HG02970 (cell line): ENCODE results near the gene GLCCI1.

Experiments
- ATAC-seq: cut with Tn5 transposase; IDR thresholded peaks from one replicate; pipeline ENCODE4 v1.9.1; 2021; ENCODE audit warnings: mild to moderate bottlenecking, moderate library complexity, moderate number of reproducible peaks; ENCODE audit not compliant: unreplicated experiment, low FRiP score

GLCCI1 gene

DNA sequence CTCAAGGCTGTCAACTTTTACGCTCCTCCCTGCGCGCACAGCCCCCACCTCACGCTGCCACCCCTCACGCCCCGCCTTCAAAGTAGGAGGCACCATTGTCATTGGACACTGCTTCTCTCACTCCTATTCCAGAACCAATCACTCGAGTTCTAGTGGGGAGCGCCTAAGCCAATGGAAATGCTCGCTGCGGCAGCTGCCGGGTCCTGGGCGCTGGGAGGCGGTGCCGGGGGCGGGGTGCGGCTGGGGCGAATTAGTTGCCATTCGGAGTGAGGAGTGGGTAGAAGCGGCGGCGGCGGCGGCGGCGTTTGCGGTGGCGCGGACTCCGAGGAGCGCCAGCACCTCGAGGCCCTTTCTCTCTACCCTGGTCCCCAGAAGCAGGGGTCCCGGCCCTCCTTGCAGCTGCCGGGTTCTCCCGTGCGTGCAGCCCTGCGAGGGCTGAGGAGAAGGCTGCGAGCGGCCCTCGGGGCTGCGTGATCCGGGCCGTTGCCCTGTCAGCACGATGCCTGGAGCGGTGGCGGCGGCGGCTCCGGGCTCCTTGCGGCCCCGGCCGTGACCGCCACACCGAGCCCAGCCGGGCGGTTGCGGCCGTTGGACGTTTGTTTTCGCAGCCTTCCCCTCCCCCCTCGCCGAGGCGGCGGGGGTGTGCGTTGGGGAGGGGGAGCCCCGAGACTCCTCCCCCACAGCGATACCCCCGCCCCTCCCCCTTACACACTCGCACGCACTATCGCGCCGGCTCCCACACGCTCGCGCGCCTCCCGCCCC, at the start of gene GLCCI1:
Gene GLCCI1, plus strand, starts transcription at position 253 of the 762 bp plus-strand sequence. CDS start 555 bp downstream, outside the sequence.
- peak; percentile 84 for ATAC-seq

DNA sequence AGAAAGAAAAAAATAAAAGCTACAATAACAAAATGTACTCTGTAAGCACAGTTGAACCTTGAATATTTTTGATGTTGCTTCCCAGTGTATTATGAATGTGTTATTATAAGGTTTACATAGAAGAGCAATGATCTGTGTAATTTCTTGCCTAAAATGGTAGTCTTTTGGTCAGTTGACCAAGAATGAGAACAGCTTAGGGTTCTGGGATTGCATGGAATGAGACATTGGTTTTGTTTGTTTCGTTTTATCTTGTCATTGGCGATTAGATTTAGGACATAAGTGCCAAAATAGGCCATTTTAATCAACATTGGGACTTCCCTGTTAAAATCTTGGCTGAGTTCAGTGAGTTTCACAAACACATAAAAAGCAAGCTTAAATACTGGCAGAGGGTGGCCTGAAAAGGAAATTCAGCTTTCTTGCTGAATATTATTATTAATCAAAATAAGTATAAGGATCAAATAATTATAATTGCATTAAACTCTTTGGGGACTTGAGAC, 49.1 kb upstream of the GLCCI1 start:
- no peak for ATAC-seq

DNA sequence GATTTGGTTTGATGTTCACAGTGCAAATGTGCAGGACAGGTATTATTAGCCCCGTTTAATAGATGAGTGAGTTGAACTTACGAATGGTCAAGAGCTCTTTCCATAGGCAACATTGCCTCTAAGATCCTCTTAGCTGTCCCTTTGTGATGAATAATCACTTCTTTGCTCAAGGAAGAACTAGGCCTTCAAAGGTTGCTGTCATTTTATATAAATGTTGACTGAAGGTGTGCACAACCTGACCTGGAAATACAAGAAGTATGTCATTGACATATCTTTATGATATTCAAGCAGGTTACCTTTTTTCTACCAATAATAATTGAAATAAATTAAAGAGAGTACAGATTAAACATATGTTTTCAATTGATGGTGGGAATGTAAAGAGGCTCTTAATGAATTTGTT, 48.5 kb upstream of the GLCCI1 start:
- no peak for ATAC-seq

DNA sequence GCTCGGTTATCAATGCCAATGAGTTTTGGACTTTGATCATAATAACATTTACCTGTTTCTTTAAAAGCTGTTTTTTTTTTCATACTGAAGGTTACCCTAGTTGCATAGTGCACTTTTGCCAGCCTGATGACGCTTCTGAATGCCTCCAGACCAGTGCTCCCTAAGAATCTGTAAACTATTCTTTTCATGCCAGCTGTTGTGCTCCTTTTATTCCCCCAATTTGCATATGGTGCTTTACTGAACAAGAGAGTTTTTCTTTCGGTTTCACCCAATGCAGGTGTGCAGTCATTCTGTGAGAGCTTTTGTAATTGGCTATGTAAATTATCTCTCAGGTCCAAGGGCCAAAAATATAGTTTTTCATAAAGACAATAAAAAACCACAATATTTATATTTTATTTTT, 48.1 kb upstream of the GLCCI1 start:
- ATAC-seq: peak; percentile 85

- no peak for ATAC-seq
Observed at GRCh38 chr7:7921830-7922229, 46.8 kb upstream of the GLCCI1 start.

DNA sequence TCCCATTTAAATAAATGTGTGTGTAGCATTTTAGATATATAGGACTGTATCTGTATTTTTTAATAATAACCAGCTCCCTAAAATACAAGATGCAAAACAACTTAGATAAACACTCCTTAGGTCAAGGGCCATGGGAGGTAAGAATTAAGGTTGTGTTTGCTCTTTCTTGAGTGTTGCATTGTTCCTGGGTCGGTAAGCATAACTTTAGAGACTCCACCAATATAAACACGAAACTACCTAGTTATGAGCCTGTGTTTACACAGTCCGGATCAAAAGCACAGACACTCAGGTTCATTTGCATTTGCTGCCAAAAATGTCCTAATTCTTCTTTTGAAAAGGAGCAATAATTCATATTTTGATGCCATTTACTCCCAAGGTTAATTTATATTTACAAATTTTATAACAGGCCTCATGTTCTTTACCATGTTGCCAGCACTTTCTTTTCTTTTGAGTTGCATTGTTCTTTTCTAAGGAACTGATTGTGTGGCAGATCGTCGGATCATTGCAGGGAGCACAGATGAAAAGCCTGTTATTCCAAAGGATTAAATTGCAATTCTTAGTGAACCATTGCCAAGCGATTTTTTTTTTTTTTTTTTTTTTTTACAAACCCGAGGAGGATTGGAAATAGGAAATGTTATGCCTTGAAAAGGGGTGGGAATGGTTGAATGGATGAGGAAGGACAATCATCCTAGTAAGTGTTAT, 45.8 kb upstream of the GLCCI1 start:
- ATAC-seq: no peak

DNA sequence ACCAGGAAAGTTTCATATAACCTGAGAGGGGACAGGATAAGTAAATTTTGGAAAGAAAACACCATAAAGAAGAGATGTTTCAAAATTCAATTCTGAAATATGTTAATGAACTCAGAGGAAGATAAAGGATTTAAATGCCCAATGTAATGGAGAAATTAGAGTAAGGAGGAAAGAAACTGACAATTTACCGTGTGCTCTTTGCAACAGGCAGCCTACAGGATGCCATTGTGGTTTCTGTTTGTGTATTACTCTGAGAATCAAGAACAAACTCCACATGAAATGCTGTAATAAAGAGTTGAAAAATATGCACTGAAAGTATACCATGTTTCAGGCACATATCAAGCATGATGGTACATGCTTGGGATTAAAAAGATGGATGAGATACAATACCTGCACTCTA, 44.8 kb upstream of the GLCCI1 start:
- ATAC-seq: no peak

- no peak for ATAC-seq
Observed at GRCh38 chr7:7924303-7924702, 44.3 kb upstream of the GLCCI1 start.

DNA sequence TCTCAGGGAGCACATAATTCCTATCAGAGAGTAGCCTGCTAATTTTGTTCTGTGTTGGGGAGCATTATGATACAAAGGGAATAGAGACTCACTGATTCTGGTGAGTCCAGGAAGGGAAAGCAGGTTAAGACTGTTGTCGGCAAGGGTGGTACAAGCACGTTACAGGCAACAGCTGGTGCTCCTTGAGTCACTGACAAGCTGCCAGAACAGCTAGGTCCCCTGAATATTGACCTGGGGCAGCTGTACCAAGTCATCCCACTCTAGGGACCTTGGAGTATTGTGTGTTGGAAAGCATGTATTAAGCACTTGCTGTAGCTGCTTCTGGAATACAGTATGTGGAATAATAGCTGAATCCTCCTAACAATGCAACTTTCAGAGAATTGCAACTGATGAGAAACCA, 37.0 kb upstream of the GLCCI1 start:
- ATAC-seq: no peak

GRCh38 chr7:7932553-7932952, 36.0 kb upstream of the GLCCI1 start:
- ATAC-seq: no peak

DNA sequence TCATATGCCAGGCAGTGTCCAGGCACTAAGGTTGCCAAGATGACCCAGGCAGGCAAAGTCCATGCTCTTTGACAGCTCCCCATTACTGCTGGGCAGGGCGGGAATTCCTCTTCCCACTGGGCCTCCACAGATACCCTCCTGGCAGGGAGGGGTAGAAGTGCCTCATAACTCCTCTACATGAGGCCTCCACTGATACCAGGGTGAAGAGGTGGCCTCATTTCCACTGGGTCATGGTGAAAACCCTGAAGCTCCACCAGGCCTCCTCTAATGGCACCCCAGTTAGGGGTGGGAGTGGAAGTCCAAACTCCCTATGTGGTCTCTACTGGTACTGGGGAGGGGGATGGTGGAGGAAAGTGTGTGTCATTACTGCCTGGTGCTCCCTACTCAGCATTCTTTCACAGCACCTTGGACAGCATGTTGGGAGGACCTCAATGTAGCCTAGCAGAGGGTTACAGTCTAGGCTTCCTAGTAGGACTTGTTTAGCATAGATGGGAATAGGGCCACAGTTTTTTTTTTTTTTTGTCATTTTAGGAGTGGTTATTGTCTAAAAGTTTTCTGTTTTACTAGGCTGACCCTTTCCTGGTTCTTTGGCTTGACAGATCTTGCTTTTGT, 34.6 kb upstream of the GLCCI1 start:
- ATAC-seq: no peak

GRCh38 chr7:7934945-7935344, 33.7 kb upstream of the GLCCI1 start:
- no peak for ATAC-seq

- ATAC-seq: no peak
Observed at GRCh38 chr7:7938471-7938870, 30.1 kb upstream of the GLCCI1 start.

DNA sequence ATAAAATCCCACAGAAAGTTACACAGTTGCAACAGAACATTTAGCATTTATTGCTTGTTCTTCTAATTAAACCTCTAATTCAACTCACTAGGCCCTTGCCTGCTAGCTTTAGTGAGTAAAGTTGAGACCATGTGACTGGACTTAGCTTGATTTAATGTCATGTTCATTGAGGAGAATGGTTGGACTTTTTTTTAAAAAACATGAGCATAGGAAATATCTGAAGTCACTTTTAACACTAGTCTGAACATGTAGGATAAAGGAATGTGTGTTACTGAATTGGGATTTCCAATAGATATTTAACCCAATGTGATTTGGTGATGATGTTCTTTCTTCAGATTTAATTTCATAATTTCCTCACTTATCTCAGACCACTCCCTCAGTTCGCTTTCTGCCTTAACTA, 24.6 kb upstream of the GLCCI1 start:
- ATAC-seq: no peak

DNA sequence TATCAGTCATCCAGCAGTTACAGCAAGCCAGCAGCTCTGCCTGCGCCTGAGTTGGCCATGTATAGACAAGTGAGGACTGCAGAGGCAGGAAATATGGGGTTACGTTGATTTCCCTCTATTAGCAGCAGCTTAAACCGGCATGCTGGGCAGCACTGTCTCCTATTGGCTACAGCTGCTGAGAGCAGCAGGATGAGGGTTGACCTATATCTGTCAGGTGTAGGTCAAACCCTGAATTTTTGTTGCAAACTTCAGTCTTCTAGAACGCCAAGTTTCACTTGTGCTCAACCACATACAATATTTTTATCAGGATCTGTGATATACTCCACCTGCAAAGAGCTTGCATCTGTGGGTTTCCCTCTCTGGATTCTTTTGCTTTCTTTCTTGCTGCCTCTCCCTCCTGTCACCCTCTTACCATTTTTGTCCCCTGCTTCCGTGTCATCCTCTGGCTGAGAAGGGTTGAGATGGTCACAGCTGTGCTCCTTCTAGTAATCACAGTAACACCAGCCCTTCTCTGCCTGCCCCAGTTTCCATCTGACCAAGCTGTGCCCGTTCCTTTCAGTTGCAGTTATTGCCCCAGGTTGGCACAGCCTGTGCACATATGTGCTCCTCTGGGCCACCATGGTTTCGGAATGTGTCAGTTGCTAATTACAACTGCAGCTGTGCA, 23.8 kb upstream of the GLCCI1 start:
- ATAC-seq: peak; percentile 84

DNA sequence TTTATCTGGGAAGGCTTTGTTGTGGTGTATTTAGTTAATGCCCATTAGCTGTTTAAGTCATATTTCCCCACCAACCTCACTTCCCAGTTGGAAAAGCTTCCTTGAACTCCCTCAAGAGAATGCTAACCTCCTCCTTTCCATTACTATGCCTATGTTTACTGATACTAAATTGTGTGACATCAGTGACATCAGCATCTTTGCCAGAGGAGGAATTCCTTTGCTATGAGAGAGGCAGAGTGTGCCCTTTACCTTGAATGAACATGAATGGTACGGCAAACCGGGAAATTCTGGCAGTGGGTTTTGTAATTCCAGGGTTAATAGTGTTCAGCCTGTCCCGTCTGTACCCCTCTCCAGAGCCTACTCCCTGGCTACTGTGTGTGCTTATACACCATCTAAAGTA, 22.1 kb upstream of the GLCCI1 start:
- ATAC-seq: no peak

DNA sequence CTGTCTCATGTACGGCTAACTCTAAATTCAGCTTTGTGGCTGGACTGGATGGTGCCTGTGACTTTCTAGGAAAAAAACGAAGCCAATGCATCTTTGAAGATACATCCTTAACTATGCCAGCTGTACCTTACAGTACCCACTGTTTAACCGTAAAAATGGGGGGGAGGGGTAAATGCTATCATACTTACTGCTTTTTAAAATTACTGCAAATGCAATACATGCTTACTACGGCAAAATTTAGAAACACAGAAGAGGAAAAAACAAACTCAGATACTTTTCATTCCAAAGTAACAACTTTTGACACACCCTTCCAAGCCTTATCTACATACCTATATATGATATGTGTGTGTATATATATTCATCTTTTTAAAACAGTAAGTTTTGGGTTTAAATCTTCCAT, 20.4 kb upstream of the GLCCI1 start:
- ATAC-seq: no peak

DNA sequence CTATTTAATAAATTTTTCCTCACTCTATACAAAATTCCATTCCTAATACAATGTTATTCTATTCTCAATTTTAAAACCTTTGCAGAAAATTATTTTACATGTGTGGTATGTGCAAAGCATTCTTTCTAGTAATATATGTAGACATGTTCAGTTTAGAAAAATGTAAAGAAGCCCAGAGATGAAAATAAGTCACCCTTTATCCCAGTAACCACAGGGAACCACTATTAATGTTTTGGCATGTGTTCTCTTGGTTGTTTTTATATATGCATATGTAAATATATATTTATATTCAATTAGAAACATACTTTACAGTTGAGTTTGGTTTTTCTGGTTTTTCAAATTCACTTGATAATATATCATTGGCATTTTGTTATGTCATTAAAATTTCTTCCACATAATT, 14.8 kb upstream of the GLCCI1 start:
- ATAC-seq: no peak

- ATAC-seq: no peak
Observed at GRCh38 chr7:7956531-7957128, 12.0 kb upstream of the GLCCI1 start.

DNA sequence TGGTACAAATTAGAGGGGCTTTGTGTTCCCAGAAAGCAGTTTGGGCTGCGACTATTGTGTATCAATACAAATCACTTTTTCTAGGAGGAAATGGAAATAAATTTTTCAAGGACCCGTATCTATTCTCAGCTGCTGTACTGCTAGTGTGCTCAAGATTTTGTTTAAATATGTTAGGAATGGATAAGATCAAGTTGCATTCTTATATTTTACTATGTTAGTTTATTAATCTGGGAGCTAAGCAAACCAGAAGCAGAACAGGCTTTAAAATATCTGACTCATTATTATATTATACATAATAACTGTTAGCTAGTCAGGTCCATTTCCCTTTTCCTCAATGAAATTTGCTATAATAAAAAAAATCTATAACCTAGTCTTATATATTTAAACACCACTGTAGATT, 11.1 kb upstream of the GLCCI1 start:
- ATAC-seq: no peak
